ENCODE results near the gene GFRA1. TPM values are rescaled to one million over a fixed set of nuclear protein-coding genes. Genes with fewer than 3 reads are reported as not detected.
"Not testable (repeated sequence)": the region's sequence is repeated elsewhere in the genome, so short reads cannot be mapped to it uniquely, and the experiment has no call there.

Gene GFRA1
- total and polyA plus RNA-seq, 7 donors = under 0.01 to 115 (median 38.9) TPM

DNA sequence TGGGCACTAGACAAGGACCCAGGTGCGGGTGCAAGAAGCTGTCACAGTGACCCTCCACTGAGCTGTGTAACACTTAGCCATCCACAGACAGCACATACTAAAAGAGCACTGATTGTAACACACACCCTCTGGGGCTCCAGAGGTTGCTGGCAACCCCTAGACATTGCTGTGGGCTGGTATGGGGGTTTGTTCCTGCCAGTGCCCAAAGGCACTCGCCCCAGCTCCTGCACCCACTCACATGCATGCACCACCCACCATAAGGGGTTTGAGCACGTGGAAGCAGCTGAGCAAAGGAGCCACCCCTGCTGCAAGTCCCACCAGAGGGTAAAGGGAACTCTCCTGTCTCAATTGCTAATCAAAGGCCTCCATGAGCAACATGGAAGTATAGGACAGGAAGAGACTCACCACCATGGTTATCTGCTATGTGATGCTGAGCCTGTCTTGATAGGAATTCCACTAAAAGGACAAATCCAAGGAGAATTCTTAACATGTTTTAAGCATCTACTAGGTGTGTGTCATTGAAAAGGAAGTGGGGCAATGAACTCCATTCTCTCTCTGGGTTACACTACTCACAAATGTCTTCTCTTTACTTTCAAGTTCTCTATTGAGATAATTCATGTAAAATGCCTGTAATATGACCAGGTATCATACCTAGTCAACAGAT lies 103.1 kb downstream of the GFRA1 start:
- TF ChIP-seq EP300 (IDR thresholded peaks at IDR 0.05) (no peak), POLR2AphosphoS5 (IDR thresholded peaks at IDR 0.05) (no peak), POLR2A (IDR thresholded peaks at IDR 0.05) (no peak)
- TF ChIP-seq, protein P1, sequence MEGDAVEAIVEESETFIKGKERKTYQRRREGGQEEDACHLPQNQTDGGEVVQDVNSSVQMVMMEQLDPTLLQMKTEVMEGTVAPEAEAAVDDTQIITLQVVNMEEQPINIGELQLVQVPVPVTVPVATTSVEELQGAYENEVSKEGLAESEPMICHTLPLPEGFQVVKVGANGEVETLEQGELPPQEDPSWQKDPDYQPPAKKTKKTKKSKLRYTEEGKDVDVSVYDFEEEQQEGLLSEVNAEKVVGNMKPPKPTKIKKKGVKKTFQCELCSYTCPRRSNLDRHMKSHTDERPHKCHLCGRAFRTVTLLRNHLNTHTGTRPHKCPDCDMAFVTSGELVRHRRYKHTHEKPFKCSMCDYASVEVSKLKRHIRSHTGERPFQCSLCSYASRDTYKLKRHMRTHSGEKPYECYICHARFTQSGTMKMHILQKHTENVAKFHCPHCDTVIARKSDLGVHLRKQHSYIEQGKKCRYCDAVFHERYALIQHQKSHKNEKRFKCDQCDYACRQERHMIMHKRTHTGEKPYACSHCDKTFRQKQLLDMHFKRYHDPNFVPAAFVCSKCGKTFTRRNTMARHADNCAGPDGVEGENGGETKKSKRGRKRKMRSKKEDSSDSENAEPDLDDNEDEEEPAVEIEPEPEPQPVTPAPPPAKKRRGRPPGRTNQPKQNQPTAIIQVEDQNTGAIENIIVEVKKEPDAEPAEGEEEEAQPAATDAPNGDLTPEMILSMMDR (IDR thresholded peaks at IDR 0.05) = no peak
- no peaks in the 10 kb centered on the region for H3K9me3 ChIP-seq
- no peaks in the 10 kb centered on the region for H3K4me1 ChIP-seq
- no peak overlapping the region for H3K27ac ChIP-seq
- whole genome bisulfite sequencing, 2 donors = 62 to 77% methylated on average over 3 of the region's 3 CpGs
- intact Hi-C loops (cut with DNase I) = no loop called here
- DNase-seq = no peak
- no peaks in the 10 kb centered on the region for H3K27me3 ChIP-seq
- no peak overlapping the region for H3K4me3 ChIP-seq
- H3K36me3 ChIP-seq = no peaks in the 10 kb centered on the region

DNA sequence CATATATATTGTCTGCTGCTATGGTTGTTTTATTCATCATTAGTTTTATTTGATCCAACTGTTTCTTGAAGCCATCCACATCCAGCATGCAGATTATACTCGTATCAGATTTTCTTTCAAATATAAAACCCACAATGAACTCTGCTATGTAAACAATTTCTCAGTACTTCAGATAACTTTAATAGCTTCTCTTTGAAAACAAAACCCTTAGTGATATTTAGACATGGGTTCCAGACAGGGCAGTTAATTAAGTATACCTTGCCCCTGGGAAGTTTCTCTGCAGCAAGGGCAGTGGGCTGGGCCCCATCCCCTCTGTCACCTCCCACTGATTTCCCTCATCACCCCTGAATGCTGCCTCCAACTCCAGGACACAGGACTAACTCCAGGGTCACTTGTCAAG lies 104.3 kb downstream of the GFRA1 start:
- Histone ChIP-seq H3K27ac (no peak overlapping the region), H3K4me3 (no peak overlapping the region), H3K4me1 (no peaks in the 10 kb centered on the region), H3K27me3 (no peaks in the 10 kb centered on the region), H3K36me3 (no peaks in the 10 kb centered on the region), H3K9me3 (no peaks in the 10 kb centered on the region)
- intact Hi-C loops (cut with DNase I) = no loop called here
- WGBS, 2 donors = 9 to 67% methylated on average over 1 of the region's 1 CpG
- TF ChIP-seq POLR2AphosphoS5 (IDR thresholded peaks at IDR 0.05) (no peak), EP300 (IDR thresholded peaks at IDR 0.05) (no peak), POLR2A (IDR thresholded peaks at IDR 0.05) (no peak)
- TF ChIP-seq, protein P1 (IDR thresholded peaks at IDR 0.05) = no peak
- DNase-seq = no peak

DNA sequence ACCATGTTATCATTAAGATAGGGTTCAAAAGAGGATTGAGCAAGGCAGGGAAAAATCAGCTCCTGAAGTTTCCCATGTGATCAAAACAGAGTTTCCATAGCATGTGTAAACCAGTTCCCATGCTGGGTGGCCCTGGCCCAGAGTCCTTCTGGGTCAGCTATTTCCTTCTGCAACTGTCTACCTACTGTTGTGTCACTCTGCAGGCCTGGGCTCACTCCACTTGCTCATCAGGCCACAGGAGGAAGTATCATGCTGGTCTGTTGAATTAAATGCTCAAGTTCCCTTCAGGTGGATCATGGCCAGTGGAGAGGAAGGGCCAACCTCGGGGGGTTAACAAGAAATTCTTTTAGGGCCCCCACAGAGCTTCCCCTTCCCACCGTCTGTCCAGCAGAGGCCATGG lies 104.7 kb downstream of the GFRA1 start:
- H3K9me3 ChIP-seq = no peaks in the 10 kb centered on the region
- DNase-seq = no peak
- H3K27ac ChIP-seq = no peak overlapping the region
- H3K36me3 ChIP-seq = no peaks in the 10 kb centered on the region
- H3K4me1 ChIP-seq = no peaks in the 10 kb centered on the region
- H3K27me3 ChIP-seq = no peaks in the 10 kb centered on the region
- WGBS, 2 donors = 44 to 51% methylated on average over 2 of the region's 2 CpGs
- intact Hi-C loops (cut with DNase I) = no loop called here
- no peak for TF ChIP-seq EP300 (IDR thresholded peaks at IDR 0.05)
- TF ChIP-seq, protein P1 (IDR thresholded peaks at IDR 0.05) = no peak
- no peak for TF ChIP-seq POLR2AphosphoS5 (IDR thresholded peaks at IDR 0.05)
- no peak for TF ChIP-seq POLR2A (IDR thresholded peaks at IDR 0.05)
- no peak overlapping the region for H3K4me3 ChIP-seq

DNA sequence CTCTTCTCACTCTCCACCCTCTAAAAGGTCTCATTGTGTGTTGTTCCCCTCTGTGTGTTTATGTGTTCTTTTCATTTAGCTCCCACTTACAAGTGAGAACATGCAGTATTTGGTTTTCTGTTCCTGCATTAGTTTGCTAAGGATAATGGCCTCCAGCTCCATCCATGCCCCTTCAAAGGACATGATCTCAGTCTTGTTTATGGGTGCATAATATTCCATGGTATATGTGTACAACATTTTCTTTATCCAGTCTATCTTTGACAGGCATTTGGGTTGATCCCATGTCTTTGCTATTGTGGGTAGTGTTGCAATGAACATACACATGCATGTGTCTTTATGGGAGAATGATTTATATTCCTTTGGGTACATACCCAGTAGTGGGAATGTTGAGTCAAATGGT lies 107.1 kb downstream of the GFRA1 start:
- H3K27me3 ChIP-seq; DNase-seq; H3K4me1 ChIP-seq; H3K4me3 ChIP-seq; H3K36me3 ChIP-seq; intact Hi-C loops (cut with DNase I); H3K27ac ChIP-seq; H3K9me3 ChIP-seq: not testable (repeated sequence)

DNA sequence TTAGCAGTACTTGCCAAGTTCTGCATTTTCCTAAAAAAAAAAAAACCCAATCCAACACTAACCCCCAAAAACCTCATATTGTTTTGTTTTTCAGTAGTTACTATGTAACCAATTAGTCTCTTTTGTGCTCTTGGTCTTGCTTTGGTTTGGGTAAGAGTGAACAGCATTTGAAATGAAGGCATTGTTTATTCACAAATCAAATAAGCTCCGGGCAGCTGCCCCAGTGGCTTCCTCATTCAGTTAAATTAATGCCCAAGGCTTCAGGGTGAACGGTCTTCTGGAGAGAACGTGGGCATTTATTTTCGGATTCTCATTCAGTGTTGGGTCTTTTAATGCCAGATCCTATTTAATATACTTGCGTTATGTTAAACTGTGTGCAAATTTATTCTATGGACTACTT lies 108.7 kb downstream of the GFRA1 start:
- Histone ChIP-seq H3K4me1 (no peaks in the 10 kb centered on the region), H3K36me3 (no peaks in the 10 kb centered on the region), H3K9me3 (no peaks in the 10 kb centered on the region), H3K27me3 (no peaks in the 10 kb centered on the region), H3K4me3 (no peak overlapping the region), H3K27ac (no peak overlapping the region)
- no peak for DNase-seq
- 62 to 70% methylated on average over 5 of the region's 5 CpGs for WGBS, 2 donors
- intact Hi-C loops (cut with DNase I) = no loop called here
- TF ChIP-seq, protein P1 (IDR thresholded peaks at IDR 0.05) = no peak
- TF ChIP-seq EP300 (IDR thresholded peaks at IDR 0.05) (no peak), POLR2A (IDR thresholded peaks at IDR 0.05) (no peak), POLR2AphosphoS5 (IDR thresholded peaks at IDR 0.05) (no peak)
